ENCODE results near the gene PLEKHG2. TPM values are rescaled to one million over a fixed set of nuclear protein-coding genes. Genes with fewer than 3 reads are reported as not detected.

The PLEKHG2 gene
- polyA plus RNA-seq, 1 donor from 2014 or later = 6.5 TPM

GRCh38 chr19:39397360-39398296, 14.8 kb upstream of the PLEKHG2 start:
- Mint-ChIP-seq H3K27me3 (no peaks in the 10 kb centered on the region), H3K4me3 (peak overlapping the region; percentile 4 to 89 (median 58)), H3K36me3 (peaks cover 4% of the 10 kb centered on the region), H3K9me3 (no peaks in the 10 kb centered on the region), H3K27ac (peak overlapping the region; percentile 93 to 100 (median 95)), H3K4me1 (peaks cover 28 to 39% (median 38%) of the 10 kb centered on the region in 3 donors)

DNA sequence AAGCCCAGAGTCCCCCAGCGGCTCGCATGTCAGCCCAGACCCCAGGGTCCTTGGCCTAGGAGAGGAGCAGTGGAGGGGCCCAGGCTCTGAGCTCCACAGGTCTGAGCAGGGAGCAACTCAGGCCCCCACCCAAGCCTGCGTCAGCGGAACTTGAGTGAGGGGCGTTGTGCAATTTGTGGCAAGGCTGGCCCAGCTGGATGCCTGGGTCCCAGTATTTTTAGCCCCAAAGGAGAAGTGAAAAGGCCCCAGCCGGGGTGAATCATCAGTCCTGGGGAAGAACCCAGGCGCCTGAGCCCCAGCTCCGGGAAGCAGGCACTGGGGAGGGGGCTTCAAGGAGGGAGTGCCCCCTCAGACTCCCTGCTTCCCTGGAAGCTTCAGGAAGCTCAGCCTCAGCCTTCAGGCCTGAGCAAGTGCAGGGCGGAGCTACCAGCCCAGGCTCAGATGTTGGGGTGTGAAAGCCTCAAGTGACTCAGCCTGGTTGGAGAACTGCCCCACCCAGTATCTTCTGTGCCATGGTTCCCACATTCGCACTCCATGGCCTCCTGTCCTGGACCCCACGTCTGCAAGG, 14.1 kb upstream of the PLEKHG2 start:
- Mint-ChIP-seq H3K9me3 (no peaks in the 10 kb centered on the region), H3K4me1 (peaks cover 28 to 39% (median 37%) of the 10 kb centered on the region in 3 donors), H3K36me3 (peaks cover 4% of the 10 kb centered on the region), H3K4me3 (peak overlapping the region in 2 of 4 donors; percentile 84 to 89), H3K27ac (peak overlapping the region; percentile 93 to 100 (median 95)), H3K27me3 (no peaks in the 10 kb centered on the region)

GRCh38 chr19:39399668-39400050, 12.8 kb upstream of the PLEKHG2 start:
- H3K4me3 Mint-ChIP-seq = peak overlapping the region in 3 of 4 donors; percentile 78 to 97 (median 79)
- peaks cover 4% of the 10 kb centered on the region for H3K36me3 Mint-ChIP-seq
- H3K27ac Mint-ChIP-seq = peak overlapping the region; percentile 89 to 100 (median 100)
- H3K27me3 Mint-ChIP-seq = no peaks in the 10 kb centered on the region
- no peaks in the 10 kb centered on the region for H3K9me3 Mint-ChIP-seq
- peaks cover 34 to 41% (median 40%) of the 10 kb centered on the region in 3 donors for H3K4me1 Mint-ChIP-seq

- Mint-ChIP-seq H3K36me3 (peaks cover 4% of the 10 kb centered on the region), H3K27ac (peak overlapping the region; percentile 89 to 100 (median 100)), H3K27me3 (no peaks in the 10 kb centered on the region), H3K4me3 (peak overlapping the region; percentile 12 to 97 (median 78)), H3K4me1 (peaks cover 34 to 44% (median 43%) of the 10 kb centered on the region in 3 donors), H3K9me3 (no peaks in the 10 kb centered on the region)
Observed at GRCh38 chr19:39400061-39400460, 12.4 kb upstream of the PLEKHG2 start.

DNA sequence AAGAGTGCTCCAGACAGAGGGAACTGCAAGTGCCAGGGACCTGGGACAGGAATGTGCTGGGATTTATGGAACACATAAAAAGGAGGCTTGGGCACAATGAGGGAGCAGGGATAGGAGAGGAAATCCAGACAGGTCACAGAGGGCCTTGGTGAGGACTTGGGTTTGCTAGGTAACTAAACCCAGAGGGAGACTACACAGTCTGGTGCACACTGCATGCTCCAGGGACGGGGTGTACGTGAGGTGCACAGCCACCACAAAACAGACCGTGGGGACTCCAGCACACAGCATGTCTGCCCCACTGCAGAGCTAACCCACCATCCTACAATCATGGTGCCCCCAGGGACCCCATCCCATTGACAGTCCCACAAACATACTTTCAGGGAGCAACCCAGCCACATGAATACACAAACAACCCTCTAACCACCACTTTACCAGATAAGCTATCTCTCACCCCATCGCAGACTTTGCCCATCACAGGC, 11.4 kb upstream of the PLEKHG2 start:
- Mint-ChIP-seq H3K9me3 (no peaks in the 10 kb centered on the region), H3K4me1 (peaks cover 38 to 49% (median 48%) of the 10 kb centered on the region in 3 donors), H3K27ac (peak overlapping the region; percentile 97 to 100 (median 100)), H3K27me3 (no peaks in the 10 kb centered on the region), H3K4me3 (peak overlapping the region; percentile 81 to 97 (median 94)), H3K36me3 (peaks cover 3% of the 10 kb centered on the region)

DNA sequence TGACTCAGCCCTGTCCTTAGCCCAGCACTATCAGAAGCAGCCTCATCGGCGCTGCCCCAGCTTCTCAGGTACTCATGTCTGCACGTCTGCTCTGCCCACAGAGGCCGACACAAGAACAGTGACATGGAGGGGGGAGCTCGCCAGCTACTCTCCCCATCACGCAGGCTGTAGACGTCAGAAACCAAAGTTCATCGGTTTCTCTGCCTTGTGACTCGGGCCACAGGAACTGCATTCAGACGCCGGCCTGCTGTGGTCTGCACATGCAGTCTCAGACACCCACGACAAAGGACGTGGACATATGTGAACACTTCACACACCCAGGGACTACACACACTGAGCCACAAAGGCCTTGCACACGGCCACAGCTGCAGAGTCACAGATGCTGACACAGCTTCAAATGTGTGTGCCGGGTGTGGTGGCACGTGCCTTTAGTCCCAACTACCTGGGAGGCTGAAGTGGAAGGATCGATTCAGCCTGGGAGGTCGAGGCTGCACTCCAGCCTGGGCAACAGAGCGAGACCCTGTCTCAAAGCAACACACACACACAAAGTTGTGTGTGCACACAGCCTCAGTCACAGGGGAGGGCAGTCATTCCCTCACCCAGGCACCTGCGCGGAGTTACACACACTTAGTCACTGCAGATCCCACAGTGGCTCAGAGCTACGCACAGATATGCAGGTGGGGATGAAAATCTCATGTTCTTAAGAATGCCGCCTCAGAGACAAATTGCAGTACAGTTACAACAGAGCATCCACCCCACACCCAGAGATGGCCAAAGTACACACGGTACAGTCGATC, 10.7 kb upstream of the PLEKHG2 start:
- Mint-ChIP-seq H3K27ac (peak overlapping the region; percentile 97 to 100 (median 100)), H3K36me3 (peaks cover 3% of the 10 kb centered on the region), H3K4me3 (peak overlapping the region; percentile 81 to 97 (median 94)), H3K4me1 (peaks cover 38 to 51% (median 50%) of the 10 kb centered on the region in 3 donors), H3K27me3 (no peaks in the 10 kb centered on the region), H3K9me3 (no peaks in the 10 kb centered on the region)

GRCh38 chr19:39402346-39403300, 9.8 kb upstream of the PLEKHG2 start:
- H3K27ac Mint-ChIP-seq = peak overlapping the region; percentile 97 to 100 (median 100)
- H3K36me3 Mint-ChIP-seq = peaks cover 6% of the 10 kb centered on the region
- H3K27me3 Mint-ChIP-seq = no peaks in the 10 kb centered on the region
- H3K4me3 Mint-ChIP-seq = peak overlapping the region; percentile 81 to 97 (median 94)
- H3K9me3 Mint-ChIP-seq = no peaks in the 10 kb centered on the region
- peaks cover 35 to 48% (median 47%) of the 10 kb centered on the region in 3 donors for H3K4me1 Mint-ChIP-seq

GRCh38 chr19:39403331-39404312, 8.8 kb upstream of the PLEKHG2 start:
- peak overlapping the region; percentile 97 to 100 (median 100) for H3K27ac Mint-ChIP-seq
- peaks cover 30 to 42% (median 40%) of the 10 kb centered on the region in 3 donors for H3K4me1 Mint-ChIP-seq
- no peaks in the 10 kb centered on the region for H3K27me3 Mint-ChIP-seq
- H3K4me3 Mint-ChIP-seq = peak overlapping the region; percentile 81 to 97 (median 90)
- H3K36me3 Mint-ChIP-seq = peaks cover 14% of the 10 kb centered on the region
- no peaks in the 10 kb centered on the region for H3K9me3 Mint-ChIP-seq

- H3K4me1 Mint-ChIP-seq = peaks cover 21 to 35% (median 30%) of the 10 kb centered on the region in 3 donors
- H3K36me3 Mint-ChIP-seq = peaks cover 17% of the 10 kb centered on the region
Observed at GRCh38 chr19:39405261-39405957, 7.1 kb upstream of the PLEKHG2 start.

GRCh38 chr19:39405958-39406655, 6.4 kb upstream of the PLEKHG2 start:
- Mint-ChIP-seq H3K4me3 (peak overlapping the region; percentile 95 to 99 (median 96)), H3K27me3 (no peaks in the 10 kb centered on the region), H3K36me3 (peaks cover 17% of the 10 kb centered on the region), H3K4me1 (peaks cover 26 to 34% (median 34%) of the 10 kb centered on the region in 3 donors), H3K9me3 (no peaks in the 10 kb centered on the region), H3K27ac (peak overlapping the region; percentile 97 to 100 (median 100))

More at GRCh38 chr19:39405261-39405957, 7.1 kb upstream of the PLEKHG2 start:
- peak overlapping the region; percentile 81 to 97 (median 93) for H3K4me3 Mint-ChIP-seq
- peak overlapping the region; percentile 97 to 100 (median 100) for H3K27ac Mint-ChIP-seq
- H3K9me3 Mint-ChIP-seq = no peaks in the 10 kb centered on the region
- no peaks in the 10 kb centered on the region for H3K27me3 Mint-ChIP-seq

DNA sequence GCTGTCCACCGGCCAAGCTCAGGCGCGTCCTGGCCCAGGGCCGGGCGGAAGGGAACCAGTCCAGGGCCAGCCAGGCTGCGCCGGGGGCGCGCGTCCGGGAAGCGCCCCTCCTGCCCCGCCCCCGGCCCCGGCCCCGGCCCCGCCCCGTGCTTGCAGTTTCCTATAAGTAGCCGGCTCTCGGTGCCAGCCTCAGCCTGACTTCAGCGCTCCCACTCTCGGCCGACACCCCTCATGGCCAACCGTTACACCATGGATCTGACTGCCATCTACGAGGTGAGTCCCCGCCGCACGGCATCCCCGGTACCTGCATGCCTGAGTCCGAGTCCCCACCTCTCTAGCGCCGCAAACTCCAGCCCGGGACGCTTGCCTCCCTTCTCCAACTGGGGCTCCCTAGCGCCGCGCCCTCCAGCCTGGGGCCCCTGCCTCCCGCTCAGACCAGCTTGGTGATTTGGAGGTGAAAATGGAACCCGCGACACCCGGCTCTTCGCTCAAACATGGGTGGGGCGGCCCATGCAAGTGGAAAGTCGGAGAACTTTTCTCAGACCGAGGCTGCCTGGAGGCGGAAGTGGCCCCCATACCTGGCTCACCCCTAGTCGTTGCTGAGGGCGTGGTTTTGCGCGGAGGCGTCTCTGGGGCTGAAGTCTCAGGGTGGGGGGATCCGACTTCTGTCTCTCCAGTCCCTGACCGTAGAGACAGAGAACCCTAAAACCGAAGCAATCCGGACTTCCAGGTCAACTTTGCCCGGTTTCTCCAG, 5.6 kb upstream of the PLEKHG2 start, which contains the start of gene ZFP36:
Gene ZFP36, plus strand, starts transcription at position 192 of the 754 bp plus-strand sequence. Its CDS starts 58 bp downstream, at position 250.
- Mint-ChIP-seq H3K4me3 (peak within 1 kb of the TSS; percentile 95 to 99 (median 96)), H3K27ac (peak within 1 kb of the TSS; percentile 99 to 100 (median 100)), H3K4me1 (peaks cover 26 to 35% (median 33%) of the 10 kb centered on the region in 3 donors), H3K9me3 (no peaks in the 10 kb centered on the region), H3K36me3 (peaks cover 17% of the 10 kb centered on the region), H3K27me3 (no peaks in the 10 kb centered on the region)

Measured in IgD-negative memory B cell (primary cell).